Left cardiac atrium (tissue), 4 donors: ENCODE data around the gene ITGA4. TPM values are rescaled to one million over a fixed set of nuclear protein-coding genes. Genes with fewer than 3 reads are reported as not detected.

ENCODE experiments used
- ATAC-seq, 2 donors: fragments of 200-7000 bp; cut with Tn5 transposase; one replicate each; pipeline ENCODE4 v1.9.1; 2020; ENCODE audit warnings: mild to moderate bottlenecking in 2 of 2, moderate library complexity in 2 of 2
- DNase-seq: peaks from one replicate; pipeline ENCODE4 v3.0.0-alpha.2; 2020
- intact Hi-C, 2 donors: fragments of 100-400 bp; cut with DNase I; formaldehyde crosslinking; loops; one replicate each; pipeline versions ENCODE4 v1.14.1 to v1.15.1; 2022 to 2023
- total RNA-seq, 2 donors: library from RNA; stranded (reverse); fragmentation: NEBNext Ultra II Directional; extraction: Animal tissue kit (Norgen Biotek cat#: 25700); gene quantifications; one replicate each; pipeline ENCODE4 v1.2.1, GENCODE V29; 2021
- donor health status: DM: no; HTN: yes; CAD: no.
- donor health status: DM: no; HTN: yes; CAD: no; lungs with severe emphysema.
- donor health status: DM: yes; HTN: yes; CAD: no.
- donor health status: Dilated cardiomyopathy.

Gene ITGA4
- total RNA-seq, 2 donors from 2014 or later: 2.6 to 4.2 TPM

DNA sequence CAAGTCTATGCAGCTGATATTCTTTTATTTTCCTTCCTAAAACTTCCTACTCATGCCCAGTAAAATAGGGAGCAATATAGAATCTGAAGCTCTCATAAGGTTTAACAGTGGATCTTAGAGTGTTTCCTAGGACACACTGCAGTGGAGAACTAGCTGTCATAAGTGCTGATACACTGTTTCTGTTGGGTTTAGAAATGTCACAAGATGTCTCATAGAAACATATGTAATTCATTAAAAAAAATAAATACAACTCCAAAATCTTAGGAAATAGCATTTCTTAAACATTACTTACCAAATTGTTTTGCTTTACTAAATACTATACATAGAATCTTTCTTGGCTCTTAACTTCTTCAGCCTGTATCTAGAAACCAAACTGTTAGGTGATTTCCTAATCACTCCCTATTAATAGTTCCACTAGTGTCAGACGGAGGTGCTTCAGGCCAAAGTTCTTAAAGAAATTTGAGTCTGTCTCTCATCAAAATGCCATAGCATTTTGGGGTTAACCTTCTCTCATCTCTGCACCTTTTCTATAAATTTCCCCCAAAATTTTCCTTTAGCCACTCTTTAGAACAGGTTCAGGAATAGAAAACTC lies 106.0 kb downstream of the ITGA4 start:
- intact Hi-C loops: no loop called here
- ATAC-seq: no peak
- DNase-seq: no peak

- DNase-seq: no peak
- no peak for ATAC-seq
- intact Hi-C loops: no loop called here
Measured at GRCh38 chr2:181566334-181567032, 109.3 kb downstream of the ITGA4 start.

GRCh38 chr2:181570059-181570458 lies 112.9 kb downstream of the ITGA4 start:
- intact Hi-C loops: loop anchor here in 1 of 2 donors (5.0 kb wide), 1 partner anchor 147 kb away; no protein-coding TSS in a partner anchor

GRCh38 chr2:181570833-181571661 lies 113.9 kb downstream of the ITGA4 start:
- ATAC-seq: no peak
- intact Hi-C loops: loop anchor here in 1 of 2 donors (5.0 kb wide), 1 partner anchor 146 kb away; no protein-coding TSS in a partner anchor
- no peak for DNase-seq

More at GRCh38 chr2:181570059-181570458, 112.9 kb downstream of the ITGA4 start:
- DNase-seq: no peak
- no peak for ATAC-seq

- DNase-seq (no peak), ATAC-seq (no peak)
- intact Hi-C loops: loop anchor here in 1 of 2 donors (5.0 kb wide), 1 partner anchor 144 kb away; no protein-coding TSS in a partner anchor
Measured at GRCh38 chr2:181573140-181573736, 116.1 kb downstream of the ITGA4 start.

DNA sequence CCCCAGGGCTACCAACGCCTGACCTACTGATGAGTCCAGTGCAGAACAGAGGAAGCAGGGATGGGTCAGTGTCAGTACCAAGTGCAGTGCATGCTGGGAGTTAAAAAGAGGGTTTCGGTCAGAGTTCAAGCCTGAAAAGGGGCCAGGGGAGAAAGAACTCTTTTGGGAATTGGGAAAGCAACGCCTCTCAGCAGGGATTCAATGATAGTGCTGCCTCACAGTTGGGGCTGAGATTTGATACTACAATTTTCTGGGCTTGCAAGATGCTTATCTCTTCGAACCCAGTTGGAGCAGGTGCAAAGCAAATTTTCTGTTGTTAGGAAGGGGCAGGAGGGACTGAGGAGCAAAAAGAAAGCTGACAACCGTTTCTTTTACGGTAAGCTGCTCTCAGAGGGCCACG lies 117.1 kb downstream of the ITGA4 start:
- intact Hi-C loops: loop anchor here in 1 of 2 donors (5.0 kb wide), 1 partner anchor 143 kb away; no protein-coding TSS in a partner anchor
- no peak for DNase-seq
- ATAC-seq: no peak

DNA sequence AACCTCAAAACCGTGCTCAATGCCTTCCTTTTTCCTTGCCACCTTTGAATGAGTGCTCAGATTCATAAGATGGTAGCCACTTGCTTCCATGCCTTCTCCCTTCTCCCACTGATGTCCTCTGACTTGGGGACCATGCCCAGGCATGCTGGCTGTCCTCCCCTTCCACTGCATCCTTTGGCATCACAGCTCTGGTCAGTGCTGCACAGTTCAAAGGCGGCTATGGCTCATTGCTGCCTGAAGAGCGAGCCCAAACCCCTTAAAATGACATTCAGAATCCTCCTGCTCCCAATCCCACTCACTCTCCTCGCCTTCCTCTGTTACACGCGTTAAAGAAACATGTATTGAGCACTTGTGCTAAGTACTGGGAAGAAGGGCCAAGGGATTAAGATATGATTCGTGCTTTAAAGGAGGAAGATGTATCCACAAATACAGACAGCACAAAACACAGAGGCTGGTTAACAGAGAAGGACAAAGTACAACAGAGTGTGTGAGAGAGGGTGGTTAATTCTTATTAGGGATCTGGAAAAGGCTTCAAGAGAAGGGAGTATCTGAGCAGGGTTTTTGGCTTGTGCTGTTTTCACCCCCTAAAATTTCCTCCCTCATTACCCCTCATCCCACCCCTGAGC lies 118.0 kb downstream of the ITGA4 start:
- no peak for DNase-seq
- ATAC-seq: no peak
- intact Hi-C loops: loop anchor here in 1 of 2 donors (5.0 kb wide), 1 partner anchor 137 kb away; no protein-coding TSS in a partner anchor

DNA sequence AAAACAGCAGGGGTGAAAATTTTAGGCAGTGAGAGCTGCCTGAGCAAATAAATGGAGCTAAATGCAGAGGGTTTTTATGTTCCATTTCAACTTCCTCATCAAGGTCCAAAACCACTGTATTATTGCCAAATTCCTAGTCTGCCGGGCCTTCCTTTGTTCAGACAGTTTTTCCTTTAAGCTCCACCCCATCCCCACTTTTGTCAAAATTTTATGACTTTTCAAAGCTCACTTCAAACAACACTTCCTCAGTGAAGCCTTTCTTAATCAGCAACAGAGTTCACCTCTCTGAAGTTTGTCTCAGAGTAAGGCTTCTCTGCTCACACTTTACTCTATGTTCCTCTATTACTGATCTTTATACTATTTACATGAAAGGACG lies 118.5 kb downstream of the ITGA4 start:
- intact Hi-C loops: loop anchor here in 1 of 2 donors (5.0 kb wide), 1 partner anchor 137 kb away; no protein-coding TSS in a partner anchor
- ATAC-seq: no peak
- DNase-seq: no peak

- intact Hi-C loops: loop anchor here in 1 of 2 donors (5.0 kb wide), 1 partner anchor 136 kb away; no protein-coding TSS in a partner anchor
- DNase-seq: no peak
- ATAC-seq: no peak
Measured at GRCh38 chr2:181576431-181576830, 119.2 kb downstream of the ITGA4 start.

DNA sequence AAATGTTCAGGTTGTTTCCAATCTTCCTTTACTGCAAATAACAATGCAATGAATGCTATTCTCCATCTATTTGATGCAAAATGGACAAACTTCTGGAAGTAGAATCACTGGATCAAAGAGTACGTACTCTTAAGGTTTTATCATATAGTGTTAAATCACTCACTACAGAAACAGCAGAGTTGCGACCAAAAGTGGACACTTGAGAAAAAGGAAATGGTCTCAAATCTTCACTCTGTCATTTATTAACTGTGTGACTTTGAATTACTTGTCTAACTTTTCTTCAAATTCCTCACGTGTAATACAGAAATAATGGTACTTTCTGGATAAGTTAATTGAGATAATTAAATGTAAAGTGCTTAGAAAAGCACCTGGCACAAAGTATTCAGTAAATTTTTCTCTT lies 121.6 kb downstream of the ITGA4 start:
- intact Hi-C loops: loop anchor here in 1 of 2 donors (5.0 kb wide), 1 partner anchor 133 kb away; no protein-coding TSS in a partner anchor
- DNase-seq (no peak), ATAC-seq (no peak)

DNA sequence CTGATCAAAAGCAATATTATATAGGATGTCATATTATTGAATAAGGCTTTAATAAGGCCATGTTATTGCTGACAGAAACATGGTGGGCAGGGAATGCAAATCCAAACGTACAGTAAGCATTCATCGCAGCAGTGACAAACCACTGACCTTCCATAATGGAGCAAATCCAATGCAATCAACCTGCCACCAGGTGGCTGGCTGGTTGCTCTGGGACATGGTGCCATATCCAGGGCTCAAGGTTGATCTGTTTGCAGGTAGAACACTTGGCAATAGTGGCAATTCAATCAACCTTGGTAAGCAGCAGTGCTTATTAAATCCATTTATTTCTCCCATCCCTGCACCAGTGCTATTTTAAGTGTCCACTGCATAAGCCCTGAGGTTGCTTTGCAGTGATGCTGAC lies 124.3 kb downstream of the ITGA4 start:
- no peak for ATAC-seq
- intact Hi-C loops: no loop called here
- DNase-seq: no peak

- no peak for ATAC-seq
- DNase-seq: no peak
- intact Hi-C loops: no loop called here
Measured at GRCh38 chr2:181585732-181586131, 128.5 kb downstream of the ITGA4 start.

Other genes with a start within 250 kb of the ITGA4 start
- gene CERKL, start 199.7 kb downstream of the ITGA4 start, total RNA-seq: not detected
- not detected for gene NEUROD1, start 223.1 kb downstream of the ITGA4 start, total RNA-seq